B cell (primary cell): ENCODE results near the gene SSBP3.
"Not testable (repeated sequence)": the region's sequence is repeated elsewhere in the genome, so short reads cannot be mapped to it uniquely, and the experiment has no call there.

Experiments
- CTCF ChIP-seq: fragments of 200-600 bp; IDR thresholded peaks from one replicate; pipeline ENCODE4 v1.8.0; 2022; ENCODE audit warnings: antibody characterized with exemption, mild to moderate bottlenecking
- EZH2 ChIP-seq: IDR thresholded peaks from 2 replicates; pipeline ENCODE4 v1.6.1; 2012; ENCODE audit warnings: borderline replicate concordance, low read depth, mild to moderate bottlenecking, moderate library complexity, low read length; ENCODE audit not compliant: insufficient read depth, poor library complexity, severe bottlenecking

- TF ChIP-seq CTCF, EZH2: not testable (repeated sequence)
Measured at GRCh38 chr1:54345548-54345947, 60.6 kb downstream of the SSBP3 start.
